GM12864 (cell line): ENCODE measurements around the gene SEMA3F.

Experiments
- DNase-seq: peaks from one replicate; pipeline ENCODE4 v3.0.0-alpha.2; 2011; ENCODE audit warnings: low read depth
- H3K4me3 ChIP-seq: 2 replicates; pipeline ENCODE4 v1.5.1; 2011; ENCODE audit warnings: mild to moderate bottlenecking, low read depth, low read length, control low read depth
- TF ChIP-seq, protein P1 (sequence below): IDR thresholded peaks from 2 replicates; pipeline ENCODE4 v1.5.1; 2011; ENCODE audit warnings: low read depth, mild to moderate bottlenecking, moderate library complexity, low read length, control low read depth, inconsistent platforms; ENCODE audit errors: missing control alignments

The SEMA3F gene

DNA sequence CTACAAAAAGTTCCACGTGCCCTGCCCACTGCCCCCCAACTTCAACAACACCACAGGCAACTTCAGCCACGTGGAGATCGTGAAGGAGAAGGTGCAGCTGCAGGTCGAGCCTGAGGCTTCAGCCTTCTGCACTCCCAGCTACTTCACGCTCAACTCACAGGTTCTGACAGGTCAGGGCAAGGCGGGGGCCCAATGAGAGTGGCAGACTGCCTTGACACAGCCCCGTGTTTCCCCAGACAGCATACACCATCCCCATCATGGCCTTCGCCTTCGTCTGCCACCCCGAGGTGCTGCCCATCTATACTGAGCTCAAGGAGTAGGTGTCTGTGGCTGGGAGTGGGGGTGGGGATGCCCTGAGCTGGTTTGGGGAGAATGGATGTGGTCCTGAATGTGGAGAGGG, 62.6 kb downstream of the SEMA3F start:
- no peak for DNase-seq
- no peak overlapping the region for H3K4me3 ChIP-seq
- TF ChIP-seq, protein P1, sequence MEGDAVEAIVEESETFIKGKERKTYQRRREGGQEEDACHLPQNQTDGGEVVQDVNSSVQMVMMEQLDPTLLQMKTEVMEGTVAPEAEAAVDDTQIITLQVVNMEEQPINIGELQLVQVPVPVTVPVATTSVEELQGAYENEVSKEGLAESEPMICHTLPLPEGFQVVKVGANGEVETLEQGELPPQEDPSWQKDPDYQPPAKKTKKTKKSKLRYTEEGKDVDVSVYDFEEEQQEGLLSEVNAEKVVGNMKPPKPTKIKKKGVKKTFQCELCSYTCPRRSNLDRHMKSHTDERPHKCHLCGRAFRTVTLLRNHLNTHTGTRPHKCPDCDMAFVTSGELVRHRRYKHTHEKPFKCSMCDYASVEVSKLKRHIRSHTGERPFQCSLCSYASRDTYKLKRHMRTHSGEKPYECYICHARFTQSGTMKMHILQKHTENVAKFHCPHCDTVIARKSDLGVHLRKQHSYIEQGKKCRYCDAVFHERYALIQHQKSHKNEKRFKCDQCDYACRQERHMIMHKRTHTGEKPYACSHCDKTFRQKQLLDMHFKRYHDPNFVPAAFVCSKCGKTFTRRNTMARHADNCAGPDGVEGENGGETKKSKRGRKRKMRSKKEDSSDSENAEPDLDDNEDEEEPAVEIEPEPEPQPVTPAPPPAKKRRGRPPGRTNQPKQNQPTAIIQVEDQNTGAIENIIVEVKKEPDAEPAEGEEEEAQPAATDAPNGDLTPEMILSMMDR, result no peak

DNA sequence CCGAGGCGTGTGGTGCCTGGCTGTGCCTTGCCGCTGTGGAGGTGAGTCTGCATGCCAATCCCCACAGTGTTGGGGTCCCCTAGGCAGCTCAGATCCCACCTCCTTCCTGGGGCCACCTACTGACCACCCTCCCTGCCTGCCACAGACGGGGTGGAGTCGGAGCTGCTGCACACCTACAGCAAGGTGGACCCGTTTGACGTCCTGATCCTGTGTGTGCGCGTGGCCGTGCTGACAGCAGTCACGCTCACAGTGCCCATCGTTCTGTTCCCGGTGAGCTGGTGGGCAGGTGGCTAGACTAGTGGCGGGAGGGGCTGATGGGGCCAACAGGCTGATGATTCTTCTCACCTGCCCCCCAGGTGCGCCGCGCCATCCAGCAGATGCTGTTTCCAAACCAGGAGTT, 63.3 kb downstream of the SEMA3F start:
- DNase-seq, result no peak
- no peak overlapping the region for H3K4me3 ChIP-seq
- TF ChIP-seq, protein P1, result no peak

DNA sequence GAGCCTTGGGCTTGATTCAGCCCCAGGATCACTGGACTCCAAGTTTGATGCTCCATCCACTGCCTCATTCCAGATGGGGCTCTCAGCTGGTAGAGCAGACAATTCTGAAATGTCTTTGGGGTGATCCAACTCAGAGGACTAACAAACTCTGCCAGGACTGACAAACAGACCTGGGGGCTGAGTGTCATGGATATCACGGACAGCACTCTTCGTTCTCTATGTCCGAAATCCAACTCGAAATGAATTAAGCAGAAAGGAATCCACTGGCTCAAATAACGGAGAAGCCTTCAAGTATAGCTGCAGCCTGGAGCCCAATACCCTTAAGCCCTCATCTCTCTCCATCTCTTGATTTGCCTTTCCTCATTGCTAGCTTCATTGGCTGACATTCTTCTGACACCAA, 64.2 kb downstream of the SEMA3F start:
- no peak overlapping the region for H3K4me3 ChIP-seq
- TF ChIP-seq, protein P1, result no peak
- no peak for DNase-seq

DNA sequence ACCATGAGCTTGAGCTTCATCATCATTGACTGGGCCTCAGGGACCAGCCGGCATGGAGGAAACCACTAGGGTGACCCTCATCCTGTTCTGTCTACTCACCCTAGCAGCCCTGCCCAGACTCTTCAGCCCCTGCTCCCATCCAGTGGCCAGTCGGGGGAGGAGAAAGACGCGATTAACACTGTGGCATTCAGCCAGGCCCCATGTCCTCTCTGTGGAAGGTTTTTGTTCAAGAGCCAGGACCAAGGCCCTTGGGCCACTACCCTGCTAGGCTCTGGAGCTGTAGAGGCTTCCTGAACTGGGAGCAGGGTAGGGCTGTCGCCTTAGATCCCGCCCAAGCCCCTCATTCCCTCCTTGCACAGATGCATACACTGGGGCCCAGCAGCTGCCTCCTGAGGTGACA, 65.0 kb downstream of the SEMA3F start:
- H3K4me3 ChIP-seq, result no peak overlapping the region
- TF ChIP-seq, protein P1, result no peak
- DNase-seq, result no peak

DNA sequence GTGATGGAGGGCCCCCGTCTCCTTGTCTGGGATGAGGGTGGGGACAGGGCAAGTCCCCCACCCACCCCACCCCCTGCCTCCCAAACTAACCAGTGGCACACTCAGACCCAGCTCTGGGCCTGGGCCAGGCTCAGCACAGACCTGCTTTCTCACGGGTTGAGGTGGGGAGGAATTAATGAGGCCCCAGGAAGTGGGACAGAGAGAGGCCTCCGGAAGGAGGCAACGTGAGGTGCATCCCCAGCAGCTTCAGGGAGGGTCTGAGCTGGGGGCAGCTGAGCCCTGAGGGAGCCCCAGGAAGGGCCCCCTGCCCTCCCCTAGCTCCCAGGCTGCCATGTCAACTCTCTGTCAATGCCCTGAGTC, 65.9 kb downstream of the SEMA3F start:
- H3K4me3 ChIP-seq, result no peak overlapping the region
- TF ChIP-seq, protein P1, result no peak
- no peak for DNase-seq

DNA sequence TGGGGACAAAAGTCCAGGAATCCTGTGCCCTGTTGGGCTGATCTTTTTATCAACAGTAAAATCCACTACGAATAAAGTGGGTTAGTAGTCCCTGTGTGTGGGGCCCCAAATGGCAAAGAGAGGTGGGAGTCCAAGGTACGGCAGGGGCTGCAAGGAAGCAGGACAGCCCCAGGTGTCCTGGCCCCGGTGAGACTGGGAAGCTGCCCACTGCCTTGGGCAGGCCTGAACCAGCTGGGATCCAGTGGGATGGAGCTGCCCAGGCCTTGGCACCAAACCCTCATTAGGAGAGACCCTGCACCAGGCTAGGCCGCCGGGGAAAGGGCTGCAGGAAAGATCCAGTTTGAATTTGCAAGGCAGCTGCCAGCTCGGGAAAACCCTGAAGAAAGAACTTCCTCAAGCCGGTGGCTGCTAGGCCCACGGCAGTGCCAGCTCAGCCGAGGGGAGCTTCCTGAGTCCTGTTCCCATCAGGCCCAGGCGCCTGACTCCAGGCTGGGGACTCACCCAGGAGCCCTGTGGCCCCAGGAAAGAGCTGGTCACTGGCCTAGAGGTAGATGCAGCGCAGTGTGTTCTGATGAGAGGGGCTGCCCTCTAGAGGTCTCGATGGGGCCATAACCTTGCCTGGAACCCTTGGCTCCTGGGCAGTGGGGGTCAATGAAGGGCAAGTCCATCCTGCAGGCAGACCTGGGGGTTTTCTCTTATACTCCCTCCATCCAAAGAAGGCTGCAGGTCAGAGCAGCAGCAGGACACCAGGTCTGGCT, 66.5 kb downstream of the SEMA3F start:
- no peak overlapping the region for H3K4me3 ChIP-seq
- TF ChIP-seq, protein P1, result peak; percentile 7
- no peak for DNase-seq

DNA sequence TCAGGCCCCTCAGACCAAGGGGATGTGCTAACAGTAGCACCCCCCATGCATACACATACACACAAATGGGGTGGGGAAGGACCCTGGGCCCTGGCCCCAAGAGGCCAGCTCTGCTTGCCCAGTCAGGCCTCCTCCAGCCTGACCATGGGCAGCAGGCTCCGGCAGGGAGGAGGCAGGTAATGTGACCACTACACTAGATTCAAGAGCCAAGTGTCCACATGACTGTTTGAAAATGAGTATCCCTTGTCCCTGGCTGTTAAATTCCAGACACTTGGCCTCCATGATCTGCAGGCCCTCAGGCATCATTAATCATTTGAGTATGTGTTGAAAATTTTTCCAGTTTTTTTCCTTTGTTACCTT, 67.0 kb downstream of the SEMA3F start:
- H3K4me3 ChIP-seq, result no peak overlapping the region
- no peak for DNase-seq
- TF ChIP-seq, protein P1, result peak; percentile 0
